Measurements from ENCODE around the gene COL27A1.

COL27A1 gene

DNA sequence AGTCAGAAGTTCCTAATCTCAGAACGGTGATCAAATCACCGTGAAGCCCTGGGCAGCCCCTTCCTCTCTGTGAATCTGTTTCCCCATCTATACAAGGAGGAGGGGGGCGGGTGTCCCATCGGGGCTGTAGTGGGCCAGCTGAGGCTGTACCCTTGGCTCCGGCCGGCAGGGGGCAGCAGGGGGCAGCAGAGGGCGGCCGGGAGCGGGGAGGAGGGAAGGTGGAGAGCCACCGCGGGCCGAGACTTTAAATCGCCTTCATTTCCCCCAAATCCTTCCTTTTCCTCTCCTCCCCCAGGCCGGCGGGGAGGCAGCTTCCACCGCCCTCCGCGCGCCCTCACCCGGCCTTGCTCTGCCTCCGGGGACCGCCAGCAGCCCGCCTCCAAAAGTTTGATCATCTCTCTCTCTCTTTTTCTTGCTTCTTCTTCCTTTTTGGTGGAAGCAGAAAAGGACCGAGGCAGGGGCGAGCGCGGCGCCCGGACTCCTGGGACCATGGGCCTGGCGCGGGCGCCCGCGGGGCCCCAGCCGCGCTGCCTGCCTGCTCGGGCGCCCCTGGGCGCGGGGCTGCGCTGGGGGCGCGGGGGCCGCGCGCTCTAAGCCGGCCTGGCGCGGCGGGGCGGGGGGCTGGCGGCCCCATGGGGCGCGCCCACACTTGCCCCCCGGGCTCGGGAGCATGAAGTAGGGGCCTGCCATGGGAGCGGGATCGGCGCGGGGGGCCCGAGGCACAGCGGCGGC, at the start of gene COL27A1:
TSS of gene COL27A1 (plus strand) at position 275 of the 732 bp plus-strand sequence. CDS start at position 689, 414 bp downstream.
- DNase-seq (ENCODE audit: low spot score): peak; percentile 75

DNA sequence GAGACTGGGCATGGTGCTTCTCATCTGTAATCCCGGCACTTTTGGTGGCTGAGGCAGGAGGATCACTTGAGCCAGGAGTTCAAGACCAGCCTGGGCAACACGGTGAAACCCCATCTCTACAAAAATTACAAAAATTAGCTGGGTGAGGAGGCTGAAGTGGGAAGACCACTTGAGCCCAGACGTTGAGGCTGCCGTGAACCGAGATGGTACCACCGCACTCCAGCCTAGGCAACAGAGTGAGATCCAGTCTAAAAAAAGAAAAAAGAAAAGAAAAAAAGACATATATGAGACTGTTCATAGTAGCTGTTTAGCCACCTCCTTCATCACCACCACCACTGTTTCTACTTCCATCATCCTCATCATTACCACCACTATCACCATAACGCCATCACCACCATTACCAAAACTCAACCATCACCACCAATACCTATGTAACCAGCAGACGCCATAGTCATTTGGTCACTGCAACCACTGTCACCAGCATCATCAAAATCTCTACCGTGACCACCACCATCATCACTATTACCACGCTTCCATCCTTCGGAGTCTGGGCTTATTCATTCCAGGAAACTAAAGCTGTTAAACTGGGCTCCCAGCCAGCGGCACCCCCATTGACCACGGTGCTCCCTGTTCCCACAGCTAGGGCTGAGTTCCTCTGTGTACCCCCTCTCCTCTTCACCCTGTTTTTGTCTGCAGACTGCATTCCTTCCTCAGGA, 47.9 kb upstream of the COL27A1 start:
- no peak for DNase-seq (ENCODE audit: low spot score)

DNA sequence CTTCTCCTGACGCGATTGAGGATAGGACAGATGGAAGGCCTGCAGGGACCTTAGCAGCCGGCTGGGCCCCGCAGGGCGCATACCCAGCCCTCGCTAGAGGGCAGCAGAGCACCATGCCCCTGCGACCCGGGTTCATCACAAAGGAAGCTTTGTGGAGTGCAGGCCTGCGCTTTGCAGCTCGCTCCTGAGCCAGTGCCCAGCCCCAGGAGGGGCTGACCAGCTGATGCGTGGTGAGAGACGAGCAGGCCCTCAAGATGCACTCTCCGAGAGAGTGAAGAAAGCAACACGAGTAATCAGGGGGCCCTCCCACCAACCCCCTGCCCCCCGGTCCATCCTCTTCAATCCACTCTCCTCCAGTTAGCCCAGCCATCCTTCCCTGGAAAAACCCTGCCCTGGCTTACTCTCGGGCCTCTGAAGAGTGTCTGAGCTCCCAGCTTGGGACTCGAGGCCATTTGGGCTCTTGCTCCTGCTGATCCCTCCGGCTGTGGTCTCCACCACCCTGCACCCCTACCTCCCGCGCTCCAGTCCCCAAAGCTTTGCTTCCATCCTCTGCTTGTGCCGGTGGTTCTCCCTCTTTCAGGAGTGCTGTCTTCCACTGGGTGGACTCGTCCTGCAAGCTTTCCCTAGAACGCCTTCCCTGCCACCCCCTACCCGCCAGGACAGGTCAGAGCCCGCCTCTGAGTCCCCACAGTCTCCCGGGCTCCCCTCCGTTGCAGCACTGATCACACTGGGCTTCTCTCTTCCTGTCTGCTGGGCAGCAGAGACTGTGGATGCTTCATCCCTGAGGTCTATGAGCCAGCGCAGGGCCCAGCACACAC, 47.1 kb upstream of the COL27A1 start:
- peak; percentile 90 for DNase-seq (ENCODE audit: low spot score)

GRCh38 chr9:114109124-114109523, 46.2 kb upstream of the COL27A1 start:
- DNase-seq (ENCODE audit: low spot score): no peak

- no peak for DNase-seq (ENCODE audit: low spot score)
Observed at GRCh38 chr9:114110180-114110579, 45.2 kb upstream of the COL27A1 start.

DNA sequence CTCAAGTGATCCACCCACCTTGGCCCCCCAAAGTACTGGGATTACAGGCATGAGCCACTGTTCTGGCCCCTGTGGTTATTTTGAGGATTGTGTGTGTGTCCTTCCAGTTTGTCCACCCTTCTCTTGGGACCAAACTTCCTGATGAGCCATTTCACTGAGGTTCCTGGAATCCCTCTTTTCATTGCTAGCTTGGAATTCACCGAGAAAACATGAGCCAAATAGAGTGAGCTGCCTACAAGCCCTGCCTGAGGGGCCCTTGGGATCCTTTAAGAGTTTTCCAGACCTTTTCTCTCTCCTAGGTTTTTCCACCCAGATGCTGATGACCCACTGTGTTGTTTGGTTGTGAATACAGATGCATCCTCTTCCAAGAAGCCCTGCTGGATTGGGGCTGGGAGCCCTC, 43.0 kb upstream of the COL27A1 start:
- no peak for DNase-seq (ENCODE audit: low spot score)

DNA sequence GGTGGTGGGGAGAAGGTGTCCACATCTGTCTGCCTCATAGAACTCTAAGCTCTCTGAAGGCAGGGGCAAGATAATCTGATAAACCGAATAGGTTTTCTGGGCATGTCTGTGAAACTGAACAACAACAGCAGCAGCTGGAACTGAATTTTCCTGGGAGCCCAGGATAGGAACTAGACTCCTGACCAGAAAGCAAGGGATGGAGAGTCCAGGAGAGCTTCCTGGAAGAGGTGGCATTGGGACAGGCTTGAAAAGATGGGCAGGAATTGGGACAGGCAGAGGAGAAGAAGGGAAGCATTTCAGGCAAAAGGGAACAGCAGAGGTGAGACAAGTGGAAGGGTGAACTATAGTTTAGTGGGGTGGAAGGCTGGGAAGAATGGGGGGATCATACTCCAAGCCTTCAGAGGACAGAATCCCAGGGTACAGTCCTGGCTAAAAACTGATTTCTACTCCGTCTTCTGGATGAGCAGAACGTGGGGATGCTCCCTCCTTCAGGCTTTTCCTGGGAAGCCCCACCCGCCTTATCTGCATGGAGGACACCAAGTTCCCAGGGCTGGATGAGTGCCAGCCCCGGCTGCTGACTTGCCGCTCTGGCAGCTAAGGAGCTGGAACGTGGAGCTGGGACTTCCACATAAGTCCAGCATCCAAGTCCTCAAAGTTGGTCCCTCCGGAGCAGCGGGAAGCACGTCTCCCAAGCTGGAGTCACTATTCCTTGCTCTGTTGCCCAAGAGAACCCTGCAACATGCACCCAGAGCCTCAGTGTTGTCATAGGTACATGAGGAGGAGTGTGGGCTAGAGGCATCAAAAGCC, 42.4 kb upstream of the COL27A1 start:
- no peak for DNase-seq (ENCODE audit: low spot score)

DNA sequence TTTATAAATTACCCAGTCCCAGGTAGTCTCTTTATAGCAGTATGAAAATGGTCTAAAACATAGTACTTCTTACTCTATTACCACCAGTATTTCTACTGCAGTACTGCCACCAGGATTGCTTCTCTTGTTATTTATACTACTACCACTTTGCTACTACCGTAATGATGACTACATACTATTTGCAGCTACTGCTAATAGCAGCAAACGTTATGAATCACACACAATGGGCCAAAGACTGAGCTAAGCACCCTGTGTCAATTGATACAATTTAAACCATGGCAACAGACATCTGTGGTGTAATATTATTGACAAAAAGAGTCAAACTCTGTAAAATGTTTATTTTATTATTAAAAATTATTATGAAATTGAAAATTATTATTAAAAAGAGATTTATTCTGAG, 41.0 kb upstream of the COL27A1 start:
- no peak for DNase-seq (ENCODE audit: low spot score)

- DNase-seq (ENCODE audit: low spot score): no peak
Observed at GRCh38 chr9:114115654-114116125, 39.6 kb upstream of the COL27A1 start.

- no peak for DNase-seq (ENCODE audit: low spot score)
Observed at GRCh38 chr9:114116126-114116747, 39.1 kb upstream of the COL27A1 start.

DNA sequence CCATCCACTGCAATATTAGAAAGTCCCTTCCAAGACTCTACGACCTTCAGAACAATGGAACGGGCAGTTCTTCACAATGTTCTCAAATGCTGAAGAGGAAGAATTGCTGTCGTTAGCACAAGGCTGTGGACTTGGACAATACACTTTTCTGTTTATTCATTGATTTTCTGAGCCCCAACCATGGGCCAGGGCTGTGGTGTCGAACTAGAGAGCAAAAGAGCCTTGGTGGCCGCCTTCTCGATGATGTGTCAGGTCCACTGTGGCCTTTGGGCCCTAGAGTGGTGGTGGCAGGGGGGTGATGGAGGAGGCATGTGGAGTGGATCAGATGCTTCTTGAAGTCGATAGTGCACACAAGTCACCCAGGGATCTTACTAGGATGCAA, 37.7 kb upstream of the COL27A1 start:
- DNase-seq (ENCODE audit: low spot score): no peak

- DNase-seq (ENCODE audit: low spot score): peak; percentile 97
Observed at GRCh38 chr9:114117996-114118830, 37.1 kb upstream of the COL27A1 start.

DNA sequence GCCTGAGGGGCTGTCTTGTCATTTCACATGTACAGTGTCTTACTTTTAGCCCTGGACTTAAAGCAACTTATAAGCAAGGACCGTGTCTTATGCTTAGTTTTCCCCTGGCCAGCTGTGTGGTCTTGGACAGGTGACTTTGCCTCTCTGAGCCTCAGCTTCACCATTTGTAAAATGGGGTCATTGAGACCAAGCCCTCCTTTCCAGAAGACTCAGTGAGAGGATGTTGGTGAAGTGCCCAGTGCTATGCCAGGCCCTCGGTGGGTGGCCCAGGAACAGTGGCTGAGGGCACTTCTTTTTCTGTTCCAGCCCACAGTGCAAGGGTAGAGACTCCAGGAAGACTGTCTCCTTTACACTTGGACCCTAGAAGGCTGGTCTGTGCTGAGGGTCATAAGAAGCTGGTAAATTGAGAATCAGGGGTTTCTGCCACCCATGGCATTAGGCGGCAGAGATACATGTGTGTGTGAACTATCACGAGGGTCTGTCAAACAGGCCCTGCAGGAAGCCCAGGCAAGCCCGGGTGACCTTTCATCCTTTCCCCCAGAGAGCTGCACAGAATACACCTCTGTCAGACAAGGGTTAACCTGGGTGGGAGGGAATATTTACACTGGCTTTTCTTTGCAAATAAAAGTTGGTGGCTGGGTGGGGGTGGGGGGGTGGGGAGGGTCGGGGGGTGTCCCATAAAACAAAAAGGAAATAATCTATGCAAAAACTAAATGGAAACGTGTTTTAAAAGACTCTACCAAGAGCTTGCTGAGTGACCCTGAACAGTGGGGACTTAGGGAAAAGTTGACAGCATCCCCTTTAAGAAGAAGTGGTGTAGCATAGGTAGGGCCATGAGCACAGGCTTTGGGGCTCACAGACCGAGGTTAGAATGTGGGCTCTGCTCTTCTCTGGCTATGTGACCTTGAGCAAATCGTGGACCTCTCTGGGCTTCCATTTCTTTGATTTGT, 35.8 kb upstream of the COL27A1 start:
- DNase-seq (ENCODE audit: low spot score): no peak

- DNase-seq (ENCODE audit: low spot score): no peak
Observed at GRCh38 chr9:114120192-114121014, 34.9 kb upstream of the COL27A1 start.

- no peak for DNase-seq (ENCODE audit: low spot score)
Observed at GRCh38 chr9:114121227-114122135, 33.9 kb upstream of the COL27A1 start.

DNA sequence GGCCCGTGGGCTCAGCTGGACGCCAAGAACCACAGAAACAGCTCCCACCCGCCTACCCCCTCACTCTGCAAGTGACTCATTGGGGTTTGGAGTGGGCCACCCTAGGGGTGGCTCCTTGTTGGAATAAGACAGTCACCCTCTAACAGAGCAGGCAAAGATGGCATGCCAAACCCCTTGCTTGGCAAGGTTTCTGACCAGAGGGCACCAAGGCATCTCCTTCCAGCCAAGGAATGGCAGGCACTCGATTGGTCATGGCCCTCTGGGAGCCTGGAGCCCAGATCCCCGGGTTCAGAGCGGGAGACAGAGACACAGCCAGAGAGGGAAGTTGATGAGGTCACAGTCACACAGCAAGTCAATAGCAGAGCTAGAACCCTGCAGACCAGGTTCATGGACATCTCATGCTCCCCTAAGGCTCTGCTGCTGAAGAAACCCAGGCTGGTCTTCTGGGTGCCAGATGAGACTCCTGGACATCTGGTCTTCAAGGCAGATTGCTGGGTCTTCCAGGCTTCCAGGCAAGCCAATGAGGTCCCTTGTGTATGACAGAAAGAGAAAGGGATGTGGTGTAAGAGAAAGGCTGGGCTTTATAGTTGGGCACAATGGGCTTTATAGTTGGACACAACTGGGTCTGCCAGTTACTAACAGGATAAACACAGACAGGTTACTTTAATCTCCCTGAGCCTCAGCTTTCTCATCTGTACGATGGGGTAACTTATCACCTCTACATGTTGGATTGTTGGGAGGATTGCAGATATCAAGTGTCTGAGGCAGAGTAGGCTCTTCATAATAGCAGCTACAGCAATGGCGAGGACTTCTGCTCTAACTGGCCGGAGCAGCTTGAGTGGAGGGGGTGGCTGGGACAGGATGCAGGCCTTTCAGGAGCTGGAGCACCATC, 33.0 kb upstream of the COL27A1 start:
- no peak for DNase-seq (ENCODE audit: low spot score)

Measured in COLO829 (cell line).